Inferior parietal cortex (tissue), 1 donor: Measurements from ENCODE around the gene FBXO48.

Source experiments
- DNase-seq: peaks from one replicate; pipeline ENCODE4 v3.0.0-alpha.2; 2016; ENCODE audit errors: extremely low spot score

FBXO48 gene

GRCh38 chr2:68438455-68439303 is 28.4 kb downstream of the FBXO48 start:
- DNase-seq, result no peak

GRCh38 chr2:68436270-68436669 is 30.8 kb downstream of the FBXO48 start:
- no peak for DNase-seq

- no peak for DNase-seq
Measured at GRCh38 chr2:68435615-68436014, 31.5 kb downstream of the FBXO48 start.

GRCh38 chr2:68434981-68435380 is 32.1 kb downstream of the FBXO48 start:
- no peak for DNase-seq

- no peak for DNase-seq
Measured at GRCh38 chr2:68432696-68433658, 34.1 kb downstream of the FBXO48 start.

- no peak for DNase-seq
Measured at GRCh38 chr2:68431316-68431972, 35.6 kb downstream of the FBXO48 start.

- no peak for DNase-seq
Measured at GRCh38 chr2:68429311-68429826, 37.7 kb downstream of the FBXO48 start.

GRCh38 chr2:68428746-68429145 is 38.3 kb downstream of the FBXO48 start:
- DNase-seq, result no peak

- DNase-seq, result no peak
Measured at GRCh38 chr2:68428126-68428525, 39.0 kb downstream of the FBXO48 start.

- DNase-seq, result no peak
Measured at GRCh38 chr2:68426848-68427579, 40.1 kb downstream of the FBXO48 start.

GRCh38 chr2:68426446-68426845 is 40.6 kb downstream of the FBXO48 start:
- no peak for DNase-seq

GRCh38 chr2:68425503-68425902 is 41.6 kb downstream of the FBXO48 start:
- DNase-seq, result no peak

- no peak for DNase-seq
Measured at GRCh38 chr2:68423966-68424650, 43.0 kb downstream of the FBXO48 start.

GRCh38 chr2:68420254-68420910 is 46.7 kb downstream of the FBXO48 start:
- no peak for DNase-seq

- no peak for DNase-seq
Measured at GRCh38 chr2:68418855-68419254, 48.2 kb downstream of the FBXO48 start.

GRCh38 chr2:68418419-68418818 is 48.7 kb downstream of the FBXO48 start:
- DNase-seq, result peak; percentile 59

- no peak for DNase-seq
Measured at GRCh38 chr2:68417926-68418325, 49.2 kb downstream of the FBXO48 start.

- DNase-seq, result no peak
Measured at GRCh38 chr2:68416081-68416675, 50.9 kb downstream of the FBXO48 start.

- no peak for DNase-seq
Measured at GRCh38 chr2:68415521-68415920, 51.6 kb downstream of the FBXO48 start.

GRCh38 chr2:68414876-68415275 is 52.2 kb downstream of the FBXO48 start:
- no peak for DNase-seq
